IMR-90 (cell line): ENCODE measurements around the gene SEMA3G. TPM values are rescaled to one million over a fixed set of nuclear protein-coding genes. Genes with fewer than 3 reads are reported as not detected.

Experiments
- ATAC-seq: fragments of 200-7000 bp; cut with Tn5 transposase; 2 replicates; pipeline ENCODE4 v1.9.1; 2020; ENCODE audit warnings: low read depth, mild to moderate bottlenecking, moderate library complexity
- BruUV-seq: library from RNA; stranded (reverse); fragments of 400-500 nt; replicated peaks from 2 replicates; lab custom pipeline; 2021; lab: Mats Ljungman, UMichigan
- CTCF ChIA-PET: fragments of 300-600 bp; formaldehyde crosslinking; extraction: SDS; loops from one replicate; lab custom pipeline; 2021; ENCODE audit warnings: antibody characterized with exemption; lab: Yijun Ruan, JAX
- POLR2A ChIA-PET: fragments of 300-600 bp; sonication (Branson Sonifier 250); formaldehyde crosslinking; loops from one replicate; lab custom pipeline; 2022; ENCODE audit warnings: antibody characterized with exemption; ENCODE audit not compliant: unreplicated experiment; lab: Charles Lee
- DNase-seq: peaks from one replicate; pipeline ENCODE4 v3.0.0; 2013
- H2AFZ ChIP-seq: replicated peaks from 2 replicates; pipeline ENCODE3; 2013; ENCODE audit warnings: low read length, mild to moderate bottlenecking; ENCODE audit not compliant: poor library complexity
- H2AK5ac ChIP-seq: 2 replicates; pipeline ENCODE4 v1.6.1; 2013; ENCODE audit warnings: low read depth, low read length, inconsistent platforms
- H2AK9ac ChIP-seq: replicated peaks from 2 replicates; pipeline ENCODE3; 2013; ENCODE audit warnings: mild to moderate bottlenecking, low read depth, low read length, moderate library complexity; ENCODE audit not compliant: poor library complexity
- H2BK120ac ChIP-seq: 2 replicates; pipeline ENCODE4 v1.6.1; 2013; ENCODE audit warnings: low read depth, low read length, inconsistent platforms
- H2BK15ac ChIP-seq: 3 replicates; pipeline ENCODE4 v1.6.1; 2013; ENCODE audit warnings: low read depth, low read length, inconsistent platforms
- H2BK20ac ChIP-seq: 2 replicates; pipeline ENCODE4 v1.6.1; 2013; ENCODE audit warnings: low read depth, mild to moderate bottlenecking, inconsistent platforms, low read length, moderate library complexity
- H2BK5ac ChIP-seq: 2 replicates; pipeline ENCODE4 v1.6.1; 2013; ENCODE audit warnings: mild to moderate bottlenecking, low read depth, low read length, inconsistent platforms; ENCODE audit not compliant: poor library complexity, severe bottlenecking
- H3K14ac ChIP-seq: replicated peaks from 2 replicates; pipeline ENCODE4 v1.6.1; 2013; ENCODE audit warnings: low read depth, low read length, inconsistent platforms
- H3K18ac ChIP-seq: 2 replicates; pipeline ENCODE4 v1.6.1; 2013; ENCODE audit warnings: low read depth, low read length, control low read depth
- H3K23ac ChIP-seq: 2 replicates; pipeline ENCODE4 v1.6.1; 2013; ENCODE audit warnings: low read depth, low read length, inconsistent platforms
- H3K27ac ChIP-seq: 2 replicates; pipeline ENCODE4 v1.5.1; 2013; ENCODE audit warnings: mild to moderate bottlenecking, control low read depth, low read length; ENCODE audit not compliant: insufficient read depth
- H3K27me3 ChIP-seq: 2 replicates; pipeline ENCODE4 v1.6.1; 2013; ENCODE audit warnings: low read length; ENCODE audit not compliant: control insufficient read depth, insufficient read depth
- H3K36me3 ChIP-seq: 2 replicates; pipeline ENCODE4 v1.6.1; 2013; ENCODE audit warnings: low read length, mixed read lengths; ENCODE audit not compliant: control insufficient read depth, insufficient read depth
- H3K4ac ChIP-seq: 2 replicates; pipeline ENCODE4 v1.6.1; 2013; ENCODE audit warnings: low read depth, low read length, inconsistent platforms
- H3K4me1 ChIP-seq: 2 replicates; pipeline ENCODE4 v1.6.1; 2013; ENCODE audit warnings: low read length, mixed read lengths; ENCODE audit not compliant: control insufficient read depth, insufficient read depth
- H3K4me2 ChIP-seq: 2 replicates; pipeline ENCODE4 v1.6.1; 2013; ENCODE audit warnings: low read depth, mild to moderate bottlenecking, control low read depth, low read length, moderate library complexity
- H3K4me3 ChIP-seq: 2 replicates; pipeline ENCODE4 v1.5.1; 2013; ENCODE audit warnings: low read depth, mild to moderate bottlenecking, control low read depth, low read length, moderate library complexity; ENCODE audit not compliant: insufficient read depth
- H3K56ac ChIP-seq: 2 replicates; pipeline ENCODE4 v1.6.1; 2013; ENCODE audit warnings: low read length, inconsistent platforms; ENCODE audit not compliant: insufficient read depth; ENCODE audit errors: extremely low read depth
- H3K79me1 ChIP-seq, 2 experiments: 2 replicates each; pipeline ENCODE4 v1.6.1; 2013; ENCODE audit warnings: low read length in 2 of 2, inconsistent platforms in 1 of 2, low read depth in 1 of 2
- H3K9ac ChIP-seq: 2 replicates; pipeline ENCODE4 v1.6.1; 2013; ENCODE audit warnings: low read depth, low read length, control low read depth
- H3K9me1 ChIP-seq: 2 replicates; pipeline ENCODE4 v1.6.1; 2013; ENCODE audit warnings: low read length, inconsistent platforms; ENCODE audit not compliant: insufficient read depth
- H3K9me3 ChIP-seq: 2 replicates; pipeline ENCODE4 v1.6.1; 2013; ENCODE audit warnings: low read length; ENCODE audit not compliant: control insufficient read depth, insufficient read depth
- H4K20me1 ChIP-seq: 2 replicates; pipeline ENCODE4 v1.6.1; 2013; ENCODE audit warnings: low read length, inconsistent platforms; ENCODE audit not compliant: insufficient read depth
- H4K5ac ChIP-seq: 2 replicates; pipeline ENCODE4 v1.6.1; 2013; ENCODE audit warnings: mild to moderate bottlenecking, low read depth, low read length, control low read depth
- H4K8ac ChIP-seq, 2 experiments: 2 replicates each; pipeline ENCODE4 v1.6.1; 2013; ENCODE audit warnings: low read depth in 2 of 2, low read length in 2 of 2, control low read depth in 1 of 2, inconsistent platforms in 1 of 2
- H4K91ac ChIP-seq: 2 replicates; pipeline ENCODE4 v1.6.1; 2013; ENCODE audit warnings: low read depth, low read length, inconsistent platforms; ENCODE audit not compliant: insufficient read depth
- BHLHE40 ChIP-seq: fragments of 150-350 bp; IDR thresholded peaks from 2 replicates; pipeline ENCODE4 v1.6.1; 2016; ENCODE audit warnings: mild to moderate bottlenecking, low read depth, low read length
- CEBPB ChIP-seq: IDR thresholded peaks from 2 replicates; pipeline ENCODE4 v1.6.1; 2012; ENCODE audit warnings: low read depth, low read length, improper control_type of control experiment
- FOS ChIP-seq: fragments of 150-350 bp; IDR thresholded peaks from 2 replicates; pipeline ENCODE4 v1.6.1; 2016; ENCODE audit warnings: low read depth, low read length
- MAZ ChIP-seq: IDR thresholded peaks from 2 replicates; pipeline ENCODE4 v1.6.1; 2012; ENCODE audit warnings: low read depth, mild to moderate bottlenecking, low read length, improper control_type of control experiment, moderate library complexity, borderline replicate concordance
- MXI1 ChIP-seq: IDR thresholded peaks from 2 replicates; pipeline ENCODE4 v1.6.1; 2012; ENCODE audit warnings: low read depth, mild to moderate bottlenecking, low read length, moderate library complexity, borderline replicate concordance
- NFE2L2 ChIP-seq: fragments of 150-350 bp; IDR thresholded peaks from 2 replicates; pipeline ENCODE4 v1.6.1; 2016; ENCODE audit warnings: low read depth, mild to moderate bottlenecking, low read length
- POLR2A ChIP-seq: IDR thresholded peaks from 2 replicates; pipeline ENCODE4 v1.6.1; 2012; ENCODE audit warnings: mild to moderate bottlenecking, low read depth, low read length
- RCOR1 ChIP-seq: IDR thresholded peaks from 2 replicates; pipeline ENCODE4 v1.6.1; 2012; ENCODE audit warnings: mild to moderate bottlenecking, low read length, improper control_type of control experiment; ENCODE audit not compliant: insufficient replicate concordance
- RFX5 ChIP-seq: IDR thresholded peaks from 2 replicates; pipeline ENCODE4 v1.8.0; 2012; ENCODE audit warnings: low read depth, mild to moderate bottlenecking, low read length, moderate library complexity
- WGBS, 2 experiments: methylation state at CpG; one replicate each; pipeline versions ENCODE4 v1.1.5 to v1.1.7; 2013; ENCODE audit warnings: missing lambda C conversion rate in 2 of 2; ENCODE audit not compliant: insufficient read length in 1 of 2; ENCODE audit errors: extremely low coverage in 2 of 2; 5-methylcytosine and 5-hydroxymethylcytosine counted together
- dilution Hi-C: fragments of 300-500 bp; cut with HindIII; formaldehyde crosslinking; loops from one replicate; pipeline ENCODE4 v1.14.3; 2018; ENCODE audit warnings: low sequenced_read_pairs; ENCODE audit not compliant: unreplicated experiment
- in situ Hi-C: fragments of 300-500 bp; cut with MboI; formaldehyde crosslinking; loops from 3 replicates; pipeline ENCODE4 v1.14.3; 2019; ENCODE audit warnings: low sequenced_read_pairs, inconsistent platforms, mixed read lengths
- intact Hi-C: fragments of 100-400 bp; cut with micrococcal nuclease; formaldehyde crosslinking; loops from 2 replicates; pipeline ENCODE4 v1.10.0; 2022
- polyA plus RNA-seq, 3 experiments: library from polyadenylated mRNA; depleted of rRNA; stranded (reverse); fragments of >200 nt; gene quantifications; 2 replicates each; pipeline ENCODE4 v1.2.3, GENCODE V29; 2012; ENCODE audit warnings: low replicate concordance in 1 of 3
- total RNA-seq: library from RNA; depleted of rRNA; stranded (reverse); fragments of >200 nt; gene quantifications from 2 replicates; pipeline ENCODE4 v1.2.3, GENCODE V29; 2012
- TF ChIP-seq, protein P1 (sequence below): fragments of 150-350 bp; IDR thresholded peaks from 2 replicates; pipeline ENCODE4 v1.6.1; 2017; ENCODE audit warnings: mild to moderate bottlenecking, antibody characterized with exemption, low read length, low read depth

Gene SEMA3G
- total and polyA plus RNA-seq, 2 of the 4 experiments (the other 2 are of a cell fraction): 0.07 TPM; not detected in 1

- Histone ChIP-seq H4K20me1 (no peaks in the 10 kb centered on the region), H2AK5ac (no peak overlapping the region), H3K9me3 (no peaks in the 10 kb centered on the region), H4K8ac (no peak overlapping the region), H3K9ac (no peak overlapping the region), H3K4me3 (no peak overlapping the region), H2BK120ac (no peak overlapping the region), H3K27ac (no peak overlapping the region), H3K18ac (no peak overlapping the region), H2AK9ac (no peak overlapping the region), H3K23ac (no peak overlapping the region), H2BK20ac (no peak overlapping the region), H3K4me1 (peaks cover 4% of the 10 kb centered on the region; the same call in 1 of the 2 replicates), H4K91ac (no peak overlapping the region), H2BK5ac (no peak overlapping the region), H3K4me2 (no peak overlapping the region), H2AFZ (no peak overlapping the region), H3K36me3 (no peaks in the 10 kb centered on the region), H3K56ac (no peak overlapping the region), H3K79me1 (no peaks in the 10 kb centered on the region), H4K5ac (no peak overlapping the region), H3K4ac (no peak overlapping the region), H3K14ac (no peak overlapping the region), H3K9me1 (no peaks in the 10 kb centered on the region), H3K27me3 (peaks cover 12% of the 10 kb centered on the region), H2BK15ac (no peak overlapping the region)
- no CpG with 5 or more reads among the region's 3 CpGs for WGBS, 2 experiments
- BruUV-seq: no TSS peak
- dilution Hi-C loops: no loop called here
- ATAC-seq: no peak
- TF ChIP-seq CEBPB (no peak), MAZ (no peak), RFX5 (no peak), NFE2L2 (no peak), MXI1 (no peak), FOS (no peak), RCOR1 (no peak), POLR2A (no peak), BHLHE40 (no peak)
- TF ChIP-seq, protein P1, sequence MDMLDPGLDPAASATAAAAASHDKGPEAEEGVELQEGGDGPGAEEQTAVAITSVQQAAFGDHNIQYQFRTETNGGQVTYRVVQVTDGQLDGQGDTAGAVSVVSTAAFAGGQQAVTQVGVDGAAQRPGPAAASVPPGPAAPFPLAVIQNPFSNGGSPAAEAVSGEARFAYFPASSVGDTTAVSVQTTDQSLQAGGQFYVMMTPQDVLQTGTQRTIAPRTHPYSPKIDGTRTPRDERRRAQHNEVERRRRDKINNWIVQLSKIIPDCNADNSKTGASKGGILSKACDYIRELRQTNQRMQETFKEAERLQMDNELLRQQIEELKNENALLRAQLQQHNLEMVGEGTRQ: no peak
- POLR2A ChIA-PET: no interaction called here
- DNase-seq: no peak
- CTCF ChIA-PET: interaction anchor here (1.3 to 1.8 kb wide), 3 partner anchors 11 to 16 kb away, joined by 3 to 5 read pairs (median 3); no protein-coding TSS in a partner anchor
- in situ Hi-C loops: no loop called here
- intact Hi-C loops: no loop called here
These were observed 15.9 kb downstream of the SEMA3G start for GRCh38 chr3:52429031-52429430.
